ENCODE measurements around the gene TBC1D22A. TPM values are rescaled to one million over a fixed set of nuclear protein-coding genes. Genes with fewer than 3 reads are reported as not detected.

The TBC1D22A gene
- total and polyA plus RNA-seq, 2 experiments from 2014 or later: 9.6 to 13.3 TPM

- Mint-ChIP-seq H3K4me1 (peaks cover 14% of the 10 kb centered on the region), H3K9me3 (no peaks in the 10 kb centered on the region; the same call in 2 of the 3 replicates), H3K27ac (no peak overlapping the region), H3K4me3 (no peak overlapping the region), H3K27me3 (ENCODE audit: insufficient read depth, low read depth, poor library complexity) (peaks cover 11% of the 10 kb centered on the region), H3K36me3 (ENCODE audit: low read depth) (no peaks in the 10 kb centered on the region; the same call in 2 of the 3 replicates)
- Histone ChIP-seq H3K27me3 (ENCODE audit: insufficient read depth) (no peaks in the 10 kb centered on the region), H3F3A (replicated peaks; ENCODE audit: low read depth) (no peaks in the 10 kb centered on the region), H3K4me3 (no peak overlapping the region), H4K20me1 (replicated peaks; ENCODE audit: insufficient read depth) (no peaks in the 10 kb centered on the region), H3K4me2 (no peak overlapping the region), H3K27ac (ENCODE audit: low read depth) (no peak overlapping the region), H2AFZ (no peak overlapping the region), H3K36me3 (ENCODE audit: insufficient read depth) (no peaks in the 10 kb centered on the region), H3K79me2 (replicated peaks; ENCODE audit: insufficient read depth) (no peaks in the 10 kb centered on the region), H3K9me2 (ENCODE audit: insufficient read depth) (no peaks in the 10 kb centered on the region), H3K4me1 (ENCODE audit: insufficient read depth) (no peaks in the 10 kb centered on the region)
- peak; percentile 26 for DNase-seq (ENCODE audit: low spot score)
- TF ChIP-seq CREB1 (CRISPR knock-in tag; IDR thresholded peaks at IDR 0.05; ENCODE audit: low read depth): no peak
- TF ChIP-seq CTCF (conservative IDR thresholded peaks at IDR 0.05; ENCODE audit: low read depth in 2 of 2): peak; percentile 28 to 35; a peak in 3 of 4 replicates
- no peak for ATAC-seq
These were observed 363.2 kb downstream of the TBC1D22A start for GRCh38 chr22:47125603-47126002.

- Mint-ChIP-seq H3K36me3 (ENCODE audit: low read depth) (no peaks in the 10 kb centered on the region; the same call in 2 of the 3 replicates), H3K4me3 (no peak overlapping the region), H3K27ac (no peak overlapping the region), H3K9me3 (no peaks in the 10 kb centered on the region; the same call in 2 of the 3 replicates), H3K4me1 (peaks cover 14% of the 10 kb centered on the region), H3K27me3 (ENCODE audit: insufficient read depth, low read depth, poor library complexity) (peaks cover 11% of the 10 kb centered on the region)
- no peaks in the 10 kb centered on the region for H3K27me3 ChIP-seq (ENCODE audit: insufficient read depth)
- H2AFZ ChIP-seq: no peak overlapping the region
- no peaks in the 10 kb centered on the region for H3K9me2 ChIP-seq (ENCODE audit: insufficient read depth)
- H3K36me3 ChIP-seq (ENCODE audit: insufficient read depth): no peaks in the 10 kb centered on the region
- DNase-seq (ENCODE audit: low spot score) (no peak), ATAC-seq (no peak)
- H3K4me1 ChIP-seq (ENCODE audit: insufficient read depth): no peaks in the 10 kb centered on the region
- H3K4me3 ChIP-seq: no peak overlapping the region
- no peak overlapping the region for H3K27ac ChIP-seq (ENCODE audit: low read depth)
- H4K20me1 ChIP-seq (replicated peaks; ENCODE audit: insufficient read depth): no peaks in the 10 kb centered on the region
- TF ChIP-seq EZH2phosphoT487 (IDR thresholded peaks at IDR 0.05; ENCODE audit: unreplicated experiment) (no peak), CTCF (conservative IDR thresholded peaks at IDR 0.05; ENCODE audit: low read depth in 2 of 2) (no peak), JUNB (IDR thresholded peaks at IDR 0.05; ENCODE audit: unreplicated experiment) (no peak), NANOG (IDR thresholded peaks at IDR 0.05; ENCODE audit: borderline replicate concordance) (no peak), REST (IDR thresholded peaks at IDR 0.05; ENCODE audit: unreplicated experiment) (no peak), ZNF331 (CRISPR knock-in tag; IDR thresholded peaks at IDR 0.05; ENCODE audit: low read depth) (no peak), POLR2AphosphoS5 (IDR thresholded peaks at IDR 0.05; ENCODE audit: low read depth) (no peak), EZH2 (IDR thresholded peaks at IDR 0.05; ENCODE audit: low read depth, unreplicated experiment) (no peak), ETS1 (IDR thresholded peaks at IDR 0.05) (no peak)
- H3K4me2 ChIP-seq: no peak overlapping the region
- no peaks in the 10 kb centered on the region for H3K79me2 ChIP-seq (replicated peaks; ENCODE audit: insufficient read depth)
- H3F3A ChIP-seq (replicated peaks; ENCODE audit: low read depth): no peaks in the 10 kb centered on the region
These were observed 363.9 kb downstream of the TBC1D22A start for GRCh38 chr22:47126344-47126811.
